Measurements from ENCODE around the gene RADIL.

RADIL gene

GRCh38 chr7:4842319-4843064 is 41.0 kb downstream of the RADIL start:
- no peak overlapping the region for H3K4me3 Mint-ChIP-seq
- ATAC-seq (no peak), DNase-seq (no peak)
- H3K27ac Mint-ChIP-seq = no peak overlapping the region
- H3K4me1 Mint-ChIP-seq = no peaks in the 10 kb centered on the region
- peaks cover 23% of the 10 kb centered on the region for H3K27me3 Mint-ChIP-seq
- H3K9me3 Mint-ChIP-seq = no peaks in the 10 kb centered on the region

GRCh38 chr7:4841836-4842235 is 41.7 kb downstream of the RADIL start:
- Mint-ChIP-seq H3K27ac (no peak overlapping the region), H3K27me3 (peaks cover 23% of the 10 kb centered on the region), H3K4me1 (no peaks in the 10 kb centered on the region), H3K9me3 (no peaks in the 10 kb centered on the region), H3K4me3 (no peak overlapping the region)
- ATAC-seq (no peak), DNase-seq (no peak)

- H3K9me3 Mint-ChIP-seq = no peaks in the 10 kb centered on the region
- no peaks in the 10 kb centered on the region for H3K4me1 Mint-ChIP-seq
- DNase-seq (no peak), ATAC-seq (no peak)
- no peak overlapping the region for H3K27ac Mint-ChIP-seq
- no peak overlapping the region for H3K4me3 Mint-ChIP-seq
- peaks cover 18% of the 10 kb centered on the region for H3K27me3 Mint-ChIP-seq
Observed at GRCh38 chr7:4841007-4841784, 42.3 kb downstream of the RADIL start.

GRCh38 chr7:4840079-4840501 is 43.4 kb downstream of the RADIL start:
- Mint-ChIP-seq H3K9me3 (no peaks in the 10 kb centered on the region), H3K4me3 (no peak overlapping the region), H3K4me1 (no peaks in the 10 kb centered on the region), H3K27ac (no peak overlapping the region), H3K27me3 (peaks cover 7% of the 10 kb centered on the region)
- DNase-seq (no peak), ATAC-seq (no peak)

GRCh38 chr7:4838626-4839334 is 44.7 kb downstream of the RADIL start:
- DNase-seq (no peak), ATAC-seq (no peak)
- H3K4me1 Mint-ChIP-seq = no peaks in the 10 kb centered on the region
- no peaks in the 10 kb centered on the region for H3K27me3 Mint-ChIP-seq
- H3K4me3 Mint-ChIP-seq = no peak overlapping the region
- no peaks in the 10 kb centered on the region for H3K9me3 Mint-ChIP-seq
- no peak overlapping the region for H3K27ac Mint-ChIP-seq

- no peak for DNase-seq
- Mint-ChIP-seq H3K4me3 (no peak overlapping the region), H3K27me3 (no peaks in the 10 kb centered on the region), H3K9me3 (no peaks in the 10 kb centered on the region), H3K4me1 (no peaks in the 10 kb centered on the region), H3K27ac (no peak overlapping the region)
- no peak for ATAC-seq
Observed at GRCh38 chr7:4837803-4838625, 45.5 kb downstream of the RADIL start.

- Mint-ChIP-seq H3K4me1 (no peaks in the 10 kb centered on the region), H3K27ac (no peak overlapping the region), H3K4me3 (no peak overlapping the region), H3K27me3 (no peaks in the 10 kb centered on the region), H3K9me3 (no peaks in the 10 kb centered on the region)
- DNase-seq = no peak
- no peak for ATAC-seq
Observed at GRCh38 chr7:4837041-4837802, 46.3 kb downstream of the RADIL start.

- no peak overlapping the region for H3K4me3 Mint-ChIP-seq
- no peaks in the 10 kb centered on the region for H3K9me3 Mint-ChIP-seq
- DNase-seq (no peak), ATAC-seq (peak; percentile 16)
- no peak overlapping the region for H3K27ac Mint-ChIP-seq
- no peaks in the 10 kb centered on the region for H3K27me3 Mint-ChIP-seq
- H3K4me1 Mint-ChIP-seq = no peaks in the 10 kb centered on the region
Observed at GRCh38 chr7:4836206-4836661, 47.3 kb downstream of the RADIL start.

- Mint-ChIP-seq H3K4me3 (no peak overlapping the region), H3K9me3 (no peaks in the 10 kb centered on the region), H3K27me3 (no peaks in the 10 kb centered on the region), H3K27ac (peak overlapping the region in 1 of 2 donors; percentile 86), H3K4me1 (no peaks in the 10 kb centered on the region)
- ATAC-seq (no peak), DNase-seq (no peak)
Observed at GRCh38 chr7:4835398-4836205, 47.9 kb downstream of the RADIL start.

GRCh38 chr7:4834601-4835397 is 48.7 kb downstream of the RADIL start:
- Mint-ChIP-seq H3K4me3 (no peak overlapping the region), H3K27me3 (no peaks in the 10 kb centered on the region), H3K4me1 (peaks cover 7% of the 10 kb centered on the region), H3K27ac (peak overlapping the region in 1 of 2 donors; percentile 86), H3K9me3 (no peaks in the 10 kb centered on the region)
- DNase-seq (no peak), ATAC-seq (peak; percentile 53)

- Mint-ChIP-seq H3K27me3 (no peaks in the 10 kb centered on the region), H3K4me1 (peaks cover 7% of the 10 kb centered on the region), H3K9me3 (no peaks in the 10 kb centered on the region), H3K27ac (no peak overlapping the region), H3K4me3 (no peak overlapping the region)
- DNase-seq = no peak
- no peak for ATAC-seq
Observed at GRCh38 chr7:4833691-4834600, 49.6 kb downstream of the RADIL start.

- no peaks in the 10 kb centered on the region for H3K27me3 Mint-ChIP-seq
Observed at GRCh38 chr7:4833176-4833575, 50.3 kb downstream of the RADIL start.

More at GRCh38 chr7:4833176-4833575, 50.3 kb downstream of the RADIL start:
- ATAC-seq (no peak), DNase-seq (no peak)
- no peak overlapping the region for H3K4me3 Mint-ChIP-seq
- no peak overlapping the region for H3K27ac Mint-ChIP-seq
- H3K9me3 Mint-ChIP-seq = no peaks in the 10 kb centered on the region
- peaks cover 7% of the 10 kb centered on the region for H3K4me1 Mint-ChIP-seq
